ENCODE data around the gene VKORC1.

GRCh38 chr16:31118223-31119155 lies 23.9 kb upstream of the VKORC1 start:
- TF ChIP-seq, protein P1, sequence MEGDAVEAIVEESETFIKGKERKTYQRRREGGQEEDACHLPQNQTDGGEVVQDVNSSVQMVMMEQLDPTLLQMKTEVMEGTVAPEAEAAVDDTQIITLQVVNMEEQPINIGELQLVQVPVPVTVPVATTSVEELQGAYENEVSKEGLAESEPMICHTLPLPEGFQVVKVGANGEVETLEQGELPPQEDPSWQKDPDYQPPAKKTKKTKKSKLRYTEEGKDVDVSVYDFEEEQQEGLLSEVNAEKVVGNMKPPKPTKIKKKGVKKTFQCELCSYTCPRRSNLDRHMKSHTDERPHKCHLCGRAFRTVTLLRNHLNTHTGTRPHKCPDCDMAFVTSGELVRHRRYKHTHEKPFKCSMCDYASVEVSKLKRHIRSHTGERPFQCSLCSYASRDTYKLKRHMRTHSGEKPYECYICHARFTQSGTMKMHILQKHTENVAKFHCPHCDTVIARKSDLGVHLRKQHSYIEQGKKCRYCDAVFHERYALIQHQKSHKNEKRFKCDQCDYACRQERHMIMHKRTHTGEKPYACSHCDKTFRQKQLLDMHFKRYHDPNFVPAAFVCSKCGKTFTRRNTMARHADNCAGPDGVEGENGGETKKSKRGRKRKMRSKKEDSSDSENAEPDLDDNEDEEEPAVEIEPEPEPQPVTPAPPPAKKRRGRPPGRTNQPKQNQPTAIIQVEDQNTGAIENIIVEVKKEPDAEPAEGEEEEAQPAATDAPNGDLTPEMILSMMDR (IDR thresholded peaks at IDR 0.05), result no peak
- TF ChIP-seq POLR2A (IDR thresholded peaks at IDR 0.05), result peak in 1 of 2 donors; percentile 31

All from Peyer's patch (tissue), 4 donors.